Lower lobe of right lung (tissue), 2 donors: ENCODE measurements around the gene MGMT. TPM values are rescaled to one million over a fixed set of nuclear protein-coding genes. Genes with fewer than 3 reads are reported as not detected.
A peak's percentile ranks its signal among the peaks of the same experiment; 100 is the strongest.

Source experiments
- ATAC-seq, 2 donors: fragments of 200-7000 bp; cut with Tn5 transposase; one replicate each; pipeline ENCODE4 v1.9.1; 2020 to 2022; ENCODE audit warnings: mild to moderate bottlenecking in 2 of 2, moderate library complexity in 2 of 2
- DNase-seq: peaks from one replicate; pipeline ENCODE4 v3.0.0-alpha.2; 2020
- H3K27ac ChIP-seq: fragments of 200-600 bp; one replicate; pipeline ENCODE4 v1.8.0; 2022
- H3K27me3 ChIP-seq: fragments of 200-600 bp; one replicate; pipeline ENCODE4 v1.8.0; 2022; ENCODE audit warnings: low read depth
- H3K36me3 ChIP-seq: fragments of 200-600 bp; one replicate; pipeline ENCODE4 v1.8.0; 2022; ENCODE audit warnings: mild to moderate bottlenecking
- H3K4me1 ChIP-seq: fragments of 200-600 bp; one replicate; pipeline ENCODE4 v1.8.0; 2022
- H3K4me3 ChIP-seq: fragments of 200-600 bp; one replicate; pipeline ENCODE4 v1.8.0; 2022; ENCODE audit warnings: mild to moderate bottlenecking
- H3K9me3 ChIP-seq: fragments of 200-600 bp; one replicate; pipeline ENCODE4 v1.8.0; 2022
- CTCF ChIP-seq: fragments of 200-600 bp; IDR thresholded peaks from one replicate; pipeline ENCODE4 v1.8.0; 2022; ENCODE audit warnings: antibody characterized with exemption, mild to moderate bottlenecking
- intact Hi-C: fragments of 100-400 bp; cut with DNase I; formaldehyde crosslinking; loops from one replicate; pipeline ENCODE4 v1.11.0; 2022
- total RNA-seq: library from RNA; stranded (reverse); fragmentation: NEBNext Ultra II Directional; extraction: Animal tissue kit (Norgen Biotek cat#: 25700); gene quantifications from one replicate; pipeline ENCODE4 v1.2.1, GENCODE V29; 2021
- donor health status: DM: no; HTN: yes; CAD: no; lungs with severe emphysema.

Gene MGMT
- total RNA-seq, 1 donor from 2014 or later = 19.9 TPM

GRCh38 chr10:129455625-129456024, 11.4 kb upstream of the MGMT start:
- H3K9me3 ChIP-seq = no peaks in the 10 kb centered on the region
- DNase-seq (no peak), ATAC-seq (no peak)
- H3K27me3 ChIP-seq = peaks cover 10% of the 10 kb centered on the region
- intact Hi-C loops = no loop called here
- no peak for TF ChIP-seq CTCF
- no peak overlapping the region for H3K27ac ChIP-seq
- no peak overlapping the region for H3K4me3 ChIP-seq
- H3K4me1 ChIP-seq = no peaks in the 10 kb centered on the region
- no peaks in the 10 kb centered on the region for H3K36me3 ChIP-seq

- Histone ChIP-seq H3K9me3 (no peaks in the 10 kb centered on the region), H3K36me3 (no peaks in the 10 kb centered on the region), H3K4me3 (no peak overlapping the region), H3K27ac (no peak overlapping the region), H3K27me3 (peaks cover 10% of the 10 kb centered on the region), H3K4me1 (no peaks in the 10 kb centered on the region)
- DNase-seq (no peak), ATAC-seq (no peak)
- intact Hi-C loops = no loop called here
- no peak for TF ChIP-seq CTCF
Measured at GRCh38 chr10:129459762-129460539, 7.1 kb upstream of the MGMT start.

GRCh38 chr10:129462257-129462795, 4.7 kb upstream of the MGMT start:
- no peak for ATAC-seq
- Histone ChIP-seq H3K27ac (no peak overlapping the region), H3K4me1 (peaks cover 9% of the 10 kb centered on the region), H3K27me3 (peaks cover 7% of the 10 kb centered on the region), H3K36me3 (no peaks in the 10 kb centered on the region), H3K4me3 (no peak overlapping the region), H3K9me3 (no peaks in the 10 kb centered on the region)
- intact Hi-C loops = no loop called here
- no peak for TF ChIP-seq CTCF
- no peak for DNase-seq

GRCh38 chr10:129464251-129464650, 2.8 kb upstream of the MGMT start:
- intact Hi-C loops = no loop called here
- Histone ChIP-seq H3K9me3 (no peaks in the 10 kb centered on the region), H3K36me3 (no peaks in the 10 kb centered on the region), H3K4me3 (no peak overlapping the region), H3K27ac (no peak overlapping the region), H3K27me3 (no peaks in the 10 kb centered on the region), H3K4me1 (peaks cover 12% of the 10 kb centered on the region)
- no peak for ATAC-seq
- DNase-seq = no peak
- TF ChIP-seq CTCF = no peak

GRCh38 chr10:129465796-129466702, 992 bp upstream of the MGMT start:
- intact Hi-C loops = no loop called here
- peak; percentile 0 to 7 for ATAC-seq

More at GRCh38 chr10:129465796-129466702, 992 bp upstream of the MGMT start:
- H3K4me1 ChIP-seq = peaks cover 12% of the 10 kb centered on the region
- H3K9me3 ChIP-seq = no peaks in the 10 kb centered on the region
- peak overlapping the region; percentile 82 for H3K27ac ChIP-seq
- no peaks in the 10 kb centered on the region for H3K36me3 ChIP-seq
- H3K4me3 ChIP-seq = peak overlapping the region; percentile 83
- no peak for TF ChIP-seq CTCF
- DNase-seq = no peak
- H3K27me3 ChIP-seq = no peaks in the 10 kb centered on the region
